ENCODE results near the gene LDB3. TPM values are rescaled to one million over a fixed set of nuclear protein-coding genes. Genes with fewer than 3 reads are reported as not detected.

Gene LDB3
- total RNA-seq, 1 donor from 2014 or later, result 0.20 TPM

Other genes with a start within 250 kb of the LDB3 start
- gene WAPL, start 146.7 kb upstream of the LDB3 start, total RNA-seq, result 14.3 TPM
- not detected for gene OPN4, start 14.0 kb upstream of the LDB3 start, total RNA-seq
- gene BMPR1A, start 88.1 kb downstream of the LDB3 start, total RNA-seq, result 12.6 TPM